Activated naive CD4-positive, alpha-beta T cell treated with Interleukin-2 at 50 U/mL for 16 hours (primary cell): ENCODE results near the gene PREX1.

ENCODE experiments used
- DNase-seq: peaks from one replicate; pipeline ENCODE4 v3.0.0-alpha.2; 2020

The PREX1 gene

DNA sequence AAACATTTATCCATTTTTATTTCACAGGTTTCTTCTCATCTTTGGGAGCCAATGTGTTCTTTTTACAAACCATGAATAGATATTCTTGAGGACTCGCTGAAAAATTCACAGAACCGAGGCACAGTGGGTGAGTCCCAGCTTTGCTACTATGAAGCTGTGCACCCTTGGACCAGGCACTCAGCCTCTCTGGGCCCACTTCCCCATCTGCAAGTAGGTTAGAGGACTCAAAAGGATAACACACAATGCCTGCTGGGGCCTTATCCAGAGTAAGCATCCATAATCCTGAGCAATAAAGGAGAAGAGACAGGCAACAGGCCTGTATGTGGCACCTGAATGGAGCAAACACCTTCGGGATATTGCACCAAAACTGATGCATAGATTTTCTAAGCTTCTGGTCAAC lies 153.3 kb downstream of the PREX1 start:
- no peak for DNase-seq

DNA sequence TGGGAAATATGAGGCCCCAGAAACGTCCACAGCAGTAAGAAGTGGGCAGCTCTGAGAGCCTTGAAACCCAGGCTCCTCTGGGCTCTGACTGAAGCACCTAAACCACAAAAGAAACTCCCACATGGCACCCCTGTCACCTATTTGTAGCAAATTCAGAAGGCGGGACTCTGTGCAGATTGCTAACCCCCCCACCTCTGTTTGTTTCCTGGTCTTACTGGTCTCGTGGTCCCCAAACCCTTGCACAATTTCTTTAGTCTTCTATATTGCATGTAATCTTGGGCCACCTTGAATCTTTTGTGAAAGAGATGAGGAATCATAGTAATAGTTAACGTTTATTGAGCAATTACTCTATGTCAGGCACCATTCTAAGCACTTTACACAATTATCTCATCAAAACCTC lies 154.3 kb downstream of the PREX1 start:
- no peak for DNase-seq

DNA sequence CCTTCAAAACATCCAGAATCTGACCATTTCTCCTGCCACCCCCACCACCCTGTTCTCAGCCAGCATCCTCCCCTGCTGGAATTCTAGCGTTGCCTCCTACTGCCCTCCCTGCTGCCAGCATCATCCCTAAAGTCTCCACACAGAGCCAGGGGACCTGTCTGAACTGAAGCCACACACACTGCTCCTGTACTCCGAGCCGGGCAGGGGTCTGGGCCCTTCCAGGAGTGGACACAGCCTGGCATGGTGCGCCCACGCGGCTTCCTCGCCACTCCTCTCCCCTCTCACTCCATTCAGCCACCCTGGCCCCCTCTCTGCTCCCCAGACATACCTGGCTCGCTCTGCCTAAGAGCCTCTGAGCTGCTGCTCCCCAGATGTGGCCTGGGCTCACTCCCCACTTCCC lies 155.5 kb downstream of the PREX1 start:
- no peak for DNase-seq

DNA sequence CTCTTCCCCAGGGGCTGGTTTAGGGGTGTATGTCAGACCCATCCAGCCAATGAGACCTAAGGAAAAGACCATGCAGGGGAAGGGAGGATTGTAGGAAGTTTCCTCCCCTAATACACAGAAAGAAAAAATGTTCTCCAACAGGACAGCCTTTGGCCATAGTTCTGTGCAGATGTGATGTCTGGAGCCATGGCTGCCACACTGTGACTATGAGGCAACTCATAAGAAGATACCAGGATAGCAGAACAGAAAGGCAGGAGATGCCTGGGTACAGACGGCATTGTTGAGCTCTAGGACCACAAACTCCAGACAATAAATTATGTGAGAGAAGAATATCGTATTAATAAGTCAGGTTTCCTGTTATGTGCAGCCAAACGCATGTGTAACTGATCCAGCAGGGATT lies 156.7 kb downstream of the PREX1 start:
- DNase-seq: no peak

DNA sequence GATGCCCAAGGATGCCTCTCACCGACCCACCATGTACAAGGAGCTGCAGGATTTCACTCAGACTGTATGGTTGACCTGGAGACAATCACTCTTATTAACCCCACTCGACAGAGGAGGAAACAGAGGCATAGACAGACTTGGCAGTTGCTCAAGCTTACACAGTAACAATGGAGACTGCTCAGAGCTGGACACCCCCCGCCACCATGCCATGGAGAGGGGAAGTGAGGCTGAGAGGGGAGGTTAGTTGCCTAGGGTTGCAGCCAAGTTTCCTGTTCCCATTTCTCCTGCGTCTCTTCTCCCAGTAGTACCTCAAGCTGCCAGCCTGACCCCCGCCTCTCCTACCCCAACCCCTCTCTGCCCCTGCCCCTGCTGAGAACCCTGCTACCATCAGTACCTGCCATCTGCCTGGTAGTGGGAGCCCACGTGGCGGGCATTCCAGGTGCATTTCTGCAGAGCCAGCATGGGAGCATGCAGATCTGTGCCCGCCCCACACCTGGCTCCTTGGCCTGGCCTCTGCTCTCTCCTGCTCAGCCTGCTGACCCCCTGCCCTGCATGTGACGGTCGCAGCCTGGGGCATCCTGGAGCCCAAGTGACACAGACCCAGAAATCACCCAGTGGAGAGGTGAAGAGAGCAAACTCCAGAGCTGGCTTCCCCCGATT lies 157.7 kb downstream of the PREX1 start:
- no peak for DNase-seq

DNA sequence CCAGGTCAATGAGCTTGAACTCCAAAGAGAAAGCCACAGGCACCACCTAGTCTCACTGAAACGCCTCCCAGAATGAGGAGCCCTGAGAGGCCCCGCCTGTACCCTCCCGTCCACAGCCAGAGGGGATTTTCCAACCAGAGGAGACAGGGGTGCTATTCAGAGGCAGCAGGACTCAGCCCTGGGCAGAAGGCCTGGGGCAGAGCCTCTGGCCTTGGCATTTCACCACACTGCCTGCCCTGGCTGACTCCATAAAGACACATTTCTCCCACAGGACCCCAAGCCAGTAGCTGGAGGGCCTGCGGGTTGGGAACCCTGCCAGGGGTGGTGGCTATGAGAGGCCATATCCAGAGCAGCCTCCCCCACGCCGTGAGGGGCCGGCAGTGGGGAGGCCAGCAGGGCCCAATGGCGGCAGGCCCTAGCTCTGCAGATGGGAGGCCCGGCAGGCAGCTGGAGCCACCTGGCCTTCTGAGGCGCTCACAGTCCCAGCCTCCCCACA lies 159.3 kb downstream of the PREX1 start:
- no peak for DNase-seq

DNA sequence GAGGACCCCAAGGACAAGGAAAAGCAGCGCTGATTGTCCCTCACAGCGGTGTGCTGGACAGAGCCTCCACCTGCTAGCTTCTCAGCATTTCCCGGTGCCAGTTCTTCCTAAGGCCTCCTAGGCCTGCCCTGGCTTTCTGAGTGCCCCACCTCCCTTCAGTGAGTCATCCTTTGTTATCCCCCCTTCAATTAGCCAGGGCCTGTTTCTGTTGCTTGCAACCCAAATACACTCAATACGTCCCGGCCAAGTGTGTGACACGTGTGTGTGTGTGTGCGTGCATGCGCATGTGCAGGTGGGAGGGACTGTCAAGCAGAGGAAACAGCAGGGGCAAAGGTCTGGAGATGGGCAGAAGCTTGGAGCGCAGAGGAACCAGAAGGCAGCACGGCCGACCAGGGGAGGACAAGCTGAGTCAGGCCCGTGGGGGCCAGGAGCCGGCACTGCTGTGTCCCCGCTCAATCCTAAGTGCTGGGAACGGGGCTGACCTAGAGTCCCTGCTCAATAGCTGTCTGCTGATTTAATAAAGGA lies 159.8 kb downstream of the PREX1 start:
- DNase-seq: no peak

DNA sequence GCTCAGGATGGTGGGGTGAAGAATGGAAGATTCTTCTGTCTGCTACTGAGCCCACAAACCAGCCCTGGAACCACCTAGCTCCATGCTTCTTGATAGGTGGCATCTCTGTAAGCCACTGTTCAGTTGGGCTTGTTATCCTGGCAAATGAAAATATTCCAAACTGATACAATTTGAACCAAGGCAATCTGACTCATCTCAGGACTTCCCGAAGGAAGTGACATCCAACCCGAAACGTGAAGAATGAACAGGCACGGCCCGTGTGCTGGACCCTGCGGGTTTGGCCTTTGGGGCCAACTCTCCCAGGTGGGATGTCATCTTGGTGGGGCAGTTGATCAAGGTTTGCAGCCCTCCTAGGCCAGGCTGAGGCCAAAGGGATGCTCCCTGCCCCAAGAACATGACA lies 160.3 kb downstream of the PREX1 start:
- no peak for DNase-seq

DNA sequence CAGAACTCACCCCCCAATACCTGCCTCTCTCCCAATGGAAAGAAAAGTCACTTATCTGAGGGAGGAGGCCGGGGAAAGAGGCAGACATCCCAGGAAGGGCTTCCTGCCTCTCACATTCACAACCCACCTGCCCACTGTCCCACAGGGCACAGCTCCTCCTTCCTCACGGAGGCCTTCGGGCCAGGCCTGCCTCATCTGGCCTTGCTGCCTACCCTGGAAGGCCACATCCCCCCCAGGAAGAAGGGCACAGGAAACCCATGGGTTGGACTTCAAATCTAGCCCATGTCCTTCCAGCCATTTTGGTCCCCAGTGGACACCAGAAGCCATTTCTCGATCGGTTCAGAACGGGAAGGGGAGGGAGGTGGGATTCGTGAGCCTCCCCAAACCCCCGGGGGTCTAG lies 162.0 kb downstream of the PREX1 start:
- DNase-seq: no peak

DNA sequence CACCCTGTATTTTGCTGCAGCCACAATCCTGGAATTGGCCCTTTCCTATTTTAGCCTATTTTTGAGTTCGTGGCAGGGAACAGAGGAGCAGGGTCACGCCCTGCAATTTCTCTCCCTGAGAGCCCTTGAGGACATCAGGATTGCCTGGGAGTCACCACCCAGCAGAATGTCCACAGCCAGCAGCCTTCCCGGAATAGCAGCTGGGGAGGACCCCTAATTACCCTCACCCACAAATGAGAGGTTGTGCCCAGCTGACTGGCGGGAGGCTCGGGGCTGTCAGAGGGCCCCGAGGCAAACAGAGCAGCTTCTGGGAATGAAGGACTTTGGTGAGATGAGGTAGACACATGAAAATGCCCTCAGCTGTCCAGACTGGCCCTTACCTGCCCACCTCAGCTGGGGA lies 165.1 kb downstream of the PREX1 start:
- no peak for DNase-seq

DNA sequence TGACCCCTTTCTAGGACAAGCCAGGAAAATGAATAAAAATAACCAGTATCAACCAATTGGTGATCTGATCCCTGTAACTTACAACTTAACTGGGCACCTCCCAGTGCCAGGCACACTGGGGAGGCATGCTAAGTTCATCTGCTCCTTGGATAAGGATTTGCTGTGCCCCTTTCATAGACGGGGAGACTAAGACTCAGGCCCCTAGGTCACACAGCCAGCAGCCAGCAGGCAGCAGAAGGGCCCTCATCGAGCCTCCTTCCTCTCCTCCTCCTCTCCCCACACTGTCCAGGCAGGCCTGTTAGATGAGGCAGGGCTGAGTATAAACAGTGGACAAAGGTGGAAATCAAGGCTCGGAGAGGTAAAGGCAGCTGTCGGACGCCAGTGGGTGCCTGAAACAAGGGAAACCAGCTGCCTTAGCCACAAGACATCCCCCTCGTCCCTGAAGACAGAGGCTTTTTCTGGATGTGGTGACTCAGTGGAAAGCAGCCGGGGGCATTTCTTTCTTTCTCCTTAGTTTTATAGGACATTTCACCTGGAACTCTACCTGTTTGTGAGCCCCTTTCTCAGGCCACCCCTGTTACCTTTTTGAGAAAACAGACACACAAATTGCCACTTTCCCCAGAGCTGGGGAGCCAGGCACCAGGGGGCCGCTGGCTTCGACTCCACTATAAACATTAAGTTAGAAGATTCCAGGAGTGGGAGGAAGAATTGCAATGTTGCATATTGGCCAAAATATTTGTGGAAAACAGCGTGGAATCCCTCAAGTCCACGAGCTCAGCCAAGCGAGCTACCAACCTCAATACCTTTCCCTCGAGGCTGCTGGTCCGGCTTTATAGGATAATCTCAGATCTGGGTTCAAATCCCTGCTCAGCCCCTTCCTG lies 166.0 kb downstream of the PREX1 start:
- no peak for DNase-seq

DNA sequence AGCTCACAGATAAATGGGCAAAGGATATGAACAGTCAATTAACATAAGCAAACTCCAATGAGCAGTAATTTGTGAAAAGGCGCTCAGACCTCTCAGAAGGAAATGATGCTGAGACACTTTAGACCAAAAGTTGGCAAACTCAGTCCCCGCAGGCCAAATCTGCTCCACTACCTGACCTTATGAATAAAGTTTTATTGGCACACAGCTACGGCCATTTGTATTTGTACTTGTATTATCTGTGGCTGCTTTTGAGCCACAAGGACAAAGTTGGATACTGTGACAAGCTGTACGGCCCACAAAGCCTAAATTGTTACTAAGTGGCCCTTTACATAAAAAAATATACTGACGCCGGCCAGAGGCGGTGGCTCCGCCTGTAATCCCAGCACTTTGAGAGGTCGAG lies 167.0 kb downstream of the PREX1 start:
- DNase-seq: no peak

DNA sequence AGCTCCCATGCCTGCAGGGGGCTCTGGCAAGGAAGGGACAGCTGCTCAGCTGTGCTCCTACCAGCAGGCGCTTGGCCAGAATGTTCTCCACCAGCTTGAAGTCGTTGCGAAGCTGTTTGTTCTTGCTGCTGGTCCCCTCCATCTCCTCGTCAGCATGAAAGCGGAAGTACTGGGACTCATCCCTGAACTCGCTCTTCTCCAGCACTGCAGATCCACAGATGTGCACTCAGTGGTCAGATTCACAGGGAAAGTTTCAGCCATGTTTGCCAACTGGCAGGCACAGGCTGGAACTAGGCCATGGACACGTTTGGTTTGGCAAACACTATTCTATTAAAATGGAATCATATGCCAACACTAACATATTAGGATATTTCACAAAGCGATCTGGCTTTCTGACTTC lies 167.9 kb downstream of the PREX1 start:
- DNase-seq: no peak

DNA sequence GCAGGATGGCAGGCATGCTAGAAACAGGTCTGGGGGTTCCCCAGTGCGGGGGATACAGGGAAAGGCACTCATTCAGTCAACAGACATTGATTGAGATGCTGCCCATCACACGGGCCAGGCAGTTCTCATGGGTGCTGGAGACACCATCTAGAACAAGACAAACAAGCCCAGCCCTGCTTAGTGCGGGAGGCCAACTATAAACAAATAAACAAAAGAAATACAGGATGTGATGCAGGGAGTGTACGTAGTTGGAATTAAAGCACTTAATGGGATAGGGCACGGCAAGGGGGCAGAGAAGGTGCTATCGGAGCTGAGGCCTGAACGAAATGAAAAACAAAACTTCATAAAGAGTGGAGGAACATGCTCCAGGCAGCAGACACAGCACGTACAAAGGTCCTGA lies 169.3 kb downstream of the PREX1 start:
- DNase-seq: no peak

DNA sequence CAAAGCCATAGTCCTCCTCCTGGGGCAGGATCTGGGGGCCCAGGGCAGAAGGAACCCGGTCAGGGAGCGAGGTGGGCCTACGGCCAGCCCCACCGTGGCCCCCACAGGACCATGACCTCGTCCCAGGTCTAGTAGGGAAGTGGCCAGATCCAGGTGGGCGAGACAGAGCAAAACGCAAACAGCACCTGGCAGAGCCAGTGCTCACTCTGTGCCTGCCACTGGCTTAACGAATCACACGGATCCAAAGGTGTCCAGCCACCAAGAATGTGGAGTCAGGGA lies 169.7 kb downstream of the PREX1 start:
- no peak for DNase-seq

DNA sequence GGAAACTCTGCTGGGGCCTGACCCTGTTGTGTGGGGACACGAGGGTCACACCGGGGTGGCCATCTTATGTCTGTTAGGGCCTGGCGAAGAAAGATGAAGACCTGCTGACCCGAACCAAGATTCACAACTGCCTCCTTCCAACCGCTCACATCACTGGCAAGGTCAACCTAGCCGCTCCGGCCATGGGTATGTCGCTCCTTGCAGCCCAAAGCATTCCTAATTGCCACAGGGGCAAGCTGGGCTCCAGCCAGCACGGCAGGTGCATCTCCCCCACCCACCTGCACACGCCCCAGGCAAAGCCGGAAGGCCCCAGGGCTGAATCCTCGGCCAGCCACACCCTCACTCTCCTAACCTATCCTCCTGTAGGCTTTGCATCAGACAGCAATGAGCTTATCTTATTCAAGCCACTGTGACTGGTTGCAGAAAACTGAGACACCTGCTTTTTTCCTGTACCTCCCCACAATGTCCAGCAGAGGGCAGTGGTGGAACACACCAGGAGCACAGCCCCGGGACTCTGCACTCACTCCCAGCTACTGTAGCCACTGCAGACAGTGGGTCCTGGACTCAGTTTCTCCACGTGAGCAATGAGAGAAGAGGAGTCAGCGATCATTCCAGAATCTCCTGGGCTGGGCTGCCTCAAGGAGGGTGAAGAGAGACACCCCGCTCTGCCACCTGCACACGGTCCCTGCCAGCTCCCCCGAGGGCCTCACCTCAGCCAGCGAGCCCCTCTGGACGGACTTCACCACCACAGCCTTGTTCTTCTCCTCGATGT lies 170.2 kb downstream of the PREX1 start:
- DNase-seq: peak; percentile 64

DNA sequence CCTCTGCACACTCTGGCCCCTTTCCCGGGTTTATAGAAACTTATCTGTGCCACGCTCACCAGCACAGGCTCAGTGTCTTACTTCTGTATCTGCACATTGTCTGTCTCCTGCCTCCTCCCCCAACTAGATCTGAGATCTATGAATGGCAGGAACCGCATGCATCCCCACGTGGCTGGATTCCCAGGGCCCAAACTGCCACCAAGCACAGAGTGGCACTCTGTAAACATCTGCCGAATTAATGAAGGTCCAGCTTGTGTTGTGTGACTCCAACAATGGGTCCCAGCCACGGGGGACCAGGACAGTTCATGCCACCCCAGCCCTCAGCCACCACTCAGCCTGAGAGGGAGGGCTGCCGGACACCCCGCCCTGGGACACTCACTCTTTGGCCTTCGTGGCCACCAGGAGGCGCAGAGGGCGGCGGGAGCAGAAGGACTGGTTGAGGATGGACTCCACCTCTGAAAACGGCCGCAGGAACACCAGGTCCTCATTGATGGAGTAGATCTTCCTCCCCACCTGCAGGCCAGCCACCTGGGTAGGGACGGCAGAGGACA lies 171.1 kb downstream of the PREX1 start:
- DNase-seq: no peak

DNA sequence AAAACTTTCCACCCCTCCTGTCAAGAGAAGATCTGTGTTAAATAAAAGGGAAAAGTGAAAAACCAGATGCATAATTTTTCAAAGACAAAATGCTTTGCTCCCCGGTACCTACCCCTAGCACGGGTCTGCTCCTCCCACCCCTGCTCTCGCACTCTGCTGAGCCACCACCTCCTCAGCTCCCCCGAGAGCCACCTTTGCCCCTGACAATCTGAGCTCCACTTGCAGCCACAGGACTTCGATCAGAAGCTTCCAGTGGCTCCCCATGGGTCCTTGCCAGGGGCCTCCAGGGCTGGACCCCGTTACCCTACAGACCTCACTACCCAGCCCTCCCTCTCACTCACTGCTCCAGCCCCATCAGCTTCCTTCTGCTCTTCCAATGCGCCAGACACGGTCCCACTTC lies 171.7 kb downstream of the PREX1 start:
- no peak for DNase-seq

DNA sequence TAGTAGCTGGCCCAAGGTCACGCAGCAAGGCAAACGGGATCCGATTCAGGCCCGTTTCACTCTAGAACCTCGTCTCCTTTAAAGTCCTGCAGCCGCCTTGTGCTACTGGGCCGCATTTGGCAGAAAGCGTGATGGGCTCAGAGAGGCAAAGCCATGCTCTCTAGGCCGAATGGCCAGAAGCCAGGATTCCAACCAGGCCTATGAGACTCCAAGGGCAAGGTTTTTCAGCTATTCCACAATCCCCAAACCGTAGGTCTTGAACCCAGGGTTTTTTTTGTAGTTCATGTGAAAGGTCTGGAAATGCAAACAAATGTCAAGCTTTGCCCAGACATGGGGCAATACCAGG lies 174.1 kb downstream of the PREX1 start:
- no peak for DNase-seq

DNA sequence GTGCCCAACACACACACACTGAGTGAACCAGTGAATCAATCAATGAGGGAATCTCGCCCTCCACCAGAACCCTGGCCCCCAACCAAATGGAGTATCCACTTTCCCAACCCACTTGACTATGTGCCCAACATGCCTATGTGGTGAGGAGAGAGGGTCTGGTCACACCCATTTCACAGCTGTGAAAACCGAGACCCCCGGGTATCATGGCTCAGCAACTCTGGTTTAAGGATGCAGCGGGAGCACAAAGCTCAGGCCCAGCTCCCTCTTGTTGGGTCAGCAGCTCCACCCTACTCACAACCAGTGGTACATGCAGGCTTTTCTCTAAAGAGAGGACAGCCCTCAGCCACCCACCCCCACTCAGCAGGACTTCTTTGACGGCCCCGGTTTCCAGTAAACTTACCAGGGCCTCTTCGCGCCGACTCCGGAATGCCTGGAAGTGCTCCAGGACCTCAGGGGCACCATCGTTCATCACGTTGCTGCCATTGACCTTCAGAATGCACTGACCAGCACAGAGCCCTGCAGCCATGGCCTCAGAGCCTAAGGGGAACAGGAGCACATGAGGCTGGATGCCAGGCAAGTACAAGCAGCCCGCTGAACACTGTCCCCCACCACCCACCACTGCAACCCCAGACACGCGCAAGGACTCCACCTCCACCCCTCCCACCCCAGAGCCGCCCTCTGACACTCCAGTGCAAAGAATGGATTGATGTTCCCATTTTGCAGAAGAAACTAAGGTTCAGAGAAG lies 174.7 kb downstream of the PREX1 start:
- DNase-seq: no peak

DNA sequence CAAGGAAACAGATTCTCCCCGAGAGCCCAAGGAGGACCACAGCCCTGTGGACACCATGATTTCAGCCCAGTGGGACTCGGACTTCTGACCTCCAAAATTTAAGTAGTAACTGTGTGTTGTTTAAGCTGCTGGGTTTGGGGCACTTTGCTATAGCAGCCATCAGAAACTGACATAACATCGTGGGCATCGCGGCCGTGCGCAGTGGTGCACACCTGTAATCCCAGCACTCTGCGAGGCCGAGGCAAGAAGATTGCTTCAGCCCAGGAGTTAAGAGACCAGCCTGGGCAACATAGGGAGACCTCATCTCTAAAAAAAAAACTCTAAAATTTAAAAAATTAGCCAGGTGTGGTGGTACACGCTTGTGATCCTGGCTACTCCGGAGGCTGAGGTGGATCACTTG lies 175.8 kb downstream of the PREX1 start:
- no peak for DNase-seq

DNA sequence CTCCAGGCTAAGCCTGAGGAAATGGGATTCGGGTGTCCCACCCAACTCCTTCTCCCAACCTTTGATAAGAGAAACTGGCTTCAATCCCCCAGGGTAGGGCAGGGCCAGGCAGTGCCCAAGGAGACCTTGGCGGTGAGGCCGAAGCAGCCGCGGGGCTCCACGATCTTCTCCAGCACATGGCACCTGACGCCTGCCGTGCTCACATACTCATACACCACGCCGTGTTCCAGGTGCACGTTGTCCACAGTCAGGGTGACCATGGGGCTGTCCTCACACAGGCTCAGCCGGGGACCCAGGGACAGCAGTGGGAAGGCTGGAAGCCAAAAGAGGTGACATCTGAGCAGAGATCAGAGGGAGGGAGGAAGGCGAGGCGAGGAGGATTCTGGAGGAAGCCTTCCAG lies 176.5 kb downstream of the PREX1 start:
- DNase-seq: no peak

DNA sequence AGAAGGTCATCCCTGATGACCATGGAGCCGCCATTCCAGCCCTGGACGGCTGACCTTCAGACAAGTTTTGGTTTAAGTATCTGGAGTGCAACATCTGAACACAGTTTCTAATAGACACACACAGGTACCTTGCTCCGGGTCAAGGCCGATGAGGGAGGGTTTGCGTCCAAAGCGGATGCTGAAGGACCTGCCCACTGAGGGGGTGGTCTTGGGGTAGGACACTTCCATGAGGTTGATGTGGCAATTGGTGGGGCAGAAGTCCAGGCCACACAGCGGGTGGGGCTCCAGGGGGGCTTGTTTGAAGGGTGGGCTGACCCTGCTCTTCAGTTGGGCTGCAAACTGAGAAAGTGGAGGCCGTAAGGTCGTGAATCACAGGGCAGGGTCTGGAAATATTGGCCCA lies 177.9 kb downstream of the PREX1 start:
- DNase-seq: no peak
